ENCODE data around the gene TUBA1C. TPM values are rescaled to one million over a fixed set of nuclear protein-coding genes. Genes with fewer than 3 reads are reported as not detected.
A peak's percentile ranks its signal among the peaks of the same experiment; 100 is the strongest.

TUBA1C gene
- polyA plus RNA-seq, 1 of the 3 experiments (the other 2 are of a cell fraction), result 3.3 TPM

DNA sequence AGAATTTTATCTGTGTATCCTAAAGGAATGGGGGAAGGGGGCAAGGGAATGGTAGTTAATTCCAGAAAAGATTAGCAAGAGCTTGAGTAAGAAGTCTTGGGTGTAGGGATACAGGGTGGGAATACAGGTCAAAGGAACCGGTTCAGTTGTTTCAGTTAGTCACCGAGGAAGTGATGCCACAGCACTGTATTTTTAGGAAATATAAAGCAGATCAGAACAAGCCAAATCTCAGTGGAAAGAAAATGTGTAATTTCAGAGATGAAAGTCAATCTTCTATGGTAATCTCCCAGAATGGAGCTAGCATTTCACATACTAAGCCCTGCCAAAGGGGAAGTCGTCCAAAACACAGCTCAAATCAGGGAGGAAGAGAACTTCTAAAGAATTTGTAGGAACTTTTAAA lies 4.7 kb upstream of the TUBA1C start:
- TF ChIP-seq, protein P1, sequence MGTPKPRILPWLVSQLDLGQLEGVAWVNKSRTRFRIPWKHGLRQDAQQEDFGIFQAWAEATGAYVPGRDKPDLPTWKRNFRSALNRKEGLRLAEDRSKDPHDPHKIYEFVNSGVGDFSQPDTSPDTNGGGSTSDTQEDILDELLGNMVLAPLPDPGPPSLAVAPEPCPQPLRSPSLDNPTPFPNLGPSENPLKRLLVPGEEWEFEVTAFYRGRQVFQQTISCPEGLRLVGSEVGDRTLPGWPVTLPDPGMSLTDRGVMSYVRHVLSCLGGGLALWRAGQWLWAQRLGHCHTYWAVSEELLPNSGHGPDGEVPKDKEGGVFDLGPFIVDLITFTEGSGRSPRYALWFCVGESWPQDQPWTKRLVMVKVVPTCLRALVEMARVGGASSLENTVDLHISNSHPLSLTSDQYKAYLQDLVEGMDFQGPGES (IDR thresholded peaks at IDR 0.05; ENCODE audit: low read depth, low read length), result no peak
- TF ChIP-seq MEF2A (IDR thresholded peaks at IDR 0.05; ENCODE audit: borderline replicate concordance, low read depth), result no peak
- no peak for TF ChIP-seq RXRA (IDR thresholded peaks at IDR 0.05; ENCODE audit: borderline replicate concordance, low read depth)
- TF ChIP-seq RCOR1 (IDR thresholded peaks at IDR 0.05; ENCODE audit: low read length), result no peak
- no peak for TF ChIP-seq GABPA (IDR thresholded peaks at IDR 0.05; ENCODE audit: low read depth)
- no peak for TF ChIP-seq GATA2 (CRISPR knock-in tag; IDR thresholded peaks at IDR 0.05)
- TF ChIP-seq REST (IDR thresholded peaks at IDR 0.05; ENCODE audit: low read depth, low read length), result no peak
- peak overlapping the region; percentile 36; the same call in 1 of the 2 replicates for H3K9ac ChIP-seq

GRCh38 chr12:49260571-49261363 lies 4.1 kb upstream of the TUBA1C start:
- peak overlapping the region; percentile 56; the same call in 1 of the 2 replicates for H3K4me2 ChIP-seq
- ChIA-PET CTCF (interaction anchor here (0.6 to 1.5 kb wide), 9 partner anchors 26 to 278 kb away, joined by 3 to 7 read pairs (median 4); partner anchors contain the start of genes DNAJC22 and KCNH3), POLR2A (no interaction called here)
- no peaks in the 10 kb centered on the region for H3K9me2 ChIP-seq
- peak overlapping the region; percentile 74 for H2AFZ ChIP-seq (ENCODE audit: low read depth)
- DNase-seq, result no peak
- peak overlapping the region; percentile 36; the same call in 1 of the 2 replicates for H3K9ac ChIP-seq
- WGBS (ENCODE audit: low lambda C conversion rate), result 94% methylated on average over 11 of the region's 11 CpGs
- TF ChIP-seq RFX5 (IDR thresholded peaks at IDR 0.05; ENCODE audit: low read length), result no peak
- no peak for TF ChIP-seq FOSL2 (IDR thresholded peaks at IDR 0.05; ENCODE audit: borderline replicate concordance, low read depth)
- no peak for TF ChIP-seq GABPA (IDR thresholded peaks at IDR 0.05; ENCODE audit: low read depth)
- TF ChIP-seq POLR2AphosphoS5 (IDR thresholded peaks at IDR 0.05; ENCODE audit: low read depth, low read length), result no peak
- TF ChIP-seq TAF1 (IDR thresholded peaks at IDR 0.05; ENCODE audit: borderline replicate concordance, low read depth, low read length), result no peak
- TF ChIP-seq FOXJ3 (CRISPR knock-in tag; IDR thresholded peaks at IDR 0.05), result no peak
- no peak for TF ChIP-seq CTCF (IDR thresholded peaks at IDR 0.05)
- no peak for TF ChIP-seq EZH2phosphoT487 (IDR thresholded peaks at IDR 0.05; ENCODE audit: borderline replicate concordance, low read depth)
- TF ChIP-seq TCF12 (IDR thresholded peaks at IDR 0.05), result no peak
- peaks cover 40% of the 10 kb centered on the region for H3F3A ChIP-seq (replicated peaks; ENCODE audit: insufficient read depth)
- no peaks in the 10 kb centered on the region for H3K79me2 ChIP-seq (ENCODE audit: insufficient read depth)
- H3K9me3 ChIP-seq, result no peaks in the 10 kb centered on the region
- H3K27me3 ChIP-seq (ENCODE audit: insufficient read depth), result no peaks in the 10 kb centered on the region
- H3K4me1 ChIP-seq (ENCODE audit: control insufficient read depth in 1 of 2, insufficient read depth in 2 of 2, low read depth in 1 of 2, low read length in 1 of 2), result peaks cover 0 to 21% of the 10 kb centered on the region in 2 experiments; a peak in 2 of 4 replicates
- H3K36me3 ChIP-seq (replicated peaks in 1 of 2; ENCODE audit: control insufficient read depth in 1 of 2, insufficient read depth in 2 of 2, low read length in 1 of 2), result no peaks in the 10 kb centered on the region
- no peak overlapping the region for H3K4me3 ChIP-seq (ENCODE audit: low read depth in 2 of 2, low read length in 1 of 2)
- peak overlapping the region in 1 of 2 experiments; percentile 78; a peak in 2 of 4 replicates for H3K27ac ChIP-seq (ENCODE audit: low read depth in 2 of 2, low read length in 1 of 2)
- no peaks in the 10 kb centered on the region for H4K20me1 ChIP-seq (ENCODE audit: insufficient read depth)

More for the DNA sequence above, 4.7 kb upstream of the TUBA1C start:
- no peaks in the 10 kb centered on the region for H3K27me3 ChIP-seq (ENCODE audit: insufficient read depth)
- no peaks in the 10 kb centered on the region for H3K9me2 ChIP-seq
- H3K36me3 ChIP-seq (replicated peaks in 1 of 2; ENCODE audit: control insufficient read depth in 1 of 2, insufficient read depth in 2 of 2, low read length in 1 of 2), result no peaks in the 10 kb centered on the region
- H3K27ac ChIP-seq (ENCODE audit: low read depth in 2 of 2, low read length in 1 of 2), result peak overlapping the region in 1 of 2 experiments; percentile 78; a peak in 2 of 4 replicates
- H3K4me1 ChIP-seq (ENCODE audit: control insufficient read depth in 1 of 2, insufficient read depth in 2 of 2, low read depth in 1 of 2, low read length in 1 of 2), result peaks cover 0 to 20% of the 10 kb centered on the region in 2 experiments; a peak in 2 of 4 replicates
- WGBS (ENCODE audit: low lambda C conversion rate), result 51% methylated on average over 3 of the region's 3 CpGs
- no peaks in the 10 kb centered on the region for H3K79me2 ChIP-seq (ENCODE audit: insufficient read depth)
- no peaks in the 10 kb centered on the region for H3K9me3 ChIP-seq
- H2AFZ ChIP-seq (ENCODE audit: low read depth), result peak overlapping the region; percentile 74
- no peaks in the 10 kb centered on the region for H4K20me1 ChIP-seq (ENCODE audit: insufficient read depth)
- CTCF ChIA-PET, result interaction anchor here (0.9 to 1.5 kb wide), 7 partner anchors 25 to 172 kb away, joined by 3 to 7 read pairs (median 4); partner anchors contain the start of gene DNAJC22
- POLR2A ChIA-PET, result no interaction called here
- H3K4me2 ChIP-seq, result peak overlapping the region; percentile 56; the same call in 1 of the 2 replicates
- DNase-seq, result no peak
- no peak overlapping the region for H3K4me3 ChIP-seq (ENCODE audit: low read depth in 2 of 2, low read length in 1 of 2)
- H3F3A ChIP-seq (replicated peaks; ENCODE audit: insufficient read depth), result peaks cover 40% of the 10 kb centered on the region

Data from SK-N-SH (cell line).